ENCODE measurements around the gene SREK1. TPM values are rescaled to one million over a fixed set of nuclear protein-coding genes. Genes with fewer than 3 reads are reported as not detected.

SREK1 gene
- total RNA-seq, 1 donor from 2014 or later, result 65.9 TPM

GRCh38 chr5:66149950-66150349 is 5.8 kb downstream of the SREK1 start:
- ATAC-seq (no peak), DNase-seq (no peak)
- Histone ChIP-seq H3K36me3 (no peaks in the 10 kb centered on the region), H3K9me3 (no peaks in the 10 kb centered on the region), H3K27me3 (no peaks in the 10 kb centered on the region), H3K4me1 (peaks cover 27% of the 10 kb centered on the region), H3K27ac (no peak overlapping the region), H3K4me3 (no peak overlapping the region)
- TF ChIP-seq, protein P1, sequence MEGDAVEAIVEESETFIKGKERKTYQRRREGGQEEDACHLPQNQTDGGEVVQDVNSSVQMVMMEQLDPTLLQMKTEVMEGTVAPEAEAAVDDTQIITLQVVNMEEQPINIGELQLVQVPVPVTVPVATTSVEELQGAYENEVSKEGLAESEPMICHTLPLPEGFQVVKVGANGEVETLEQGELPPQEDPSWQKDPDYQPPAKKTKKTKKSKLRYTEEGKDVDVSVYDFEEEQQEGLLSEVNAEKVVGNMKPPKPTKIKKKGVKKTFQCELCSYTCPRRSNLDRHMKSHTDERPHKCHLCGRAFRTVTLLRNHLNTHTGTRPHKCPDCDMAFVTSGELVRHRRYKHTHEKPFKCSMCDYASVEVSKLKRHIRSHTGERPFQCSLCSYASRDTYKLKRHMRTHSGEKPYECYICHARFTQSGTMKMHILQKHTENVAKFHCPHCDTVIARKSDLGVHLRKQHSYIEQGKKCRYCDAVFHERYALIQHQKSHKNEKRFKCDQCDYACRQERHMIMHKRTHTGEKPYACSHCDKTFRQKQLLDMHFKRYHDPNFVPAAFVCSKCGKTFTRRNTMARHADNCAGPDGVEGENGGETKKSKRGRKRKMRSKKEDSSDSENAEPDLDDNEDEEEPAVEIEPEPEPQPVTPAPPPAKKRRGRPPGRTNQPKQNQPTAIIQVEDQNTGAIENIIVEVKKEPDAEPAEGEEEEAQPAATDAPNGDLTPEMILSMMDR (IDR thresholded peaks at IDR 0.05), result no peak
- intact Hi-C loops (cut with DNase I), result no loop called here

GRCh38 chr5:66151030-66151429 is 6.9 kb downstream of the SREK1 start:
- ATAC-seq (no peak), DNase-seq (no peak)
- Histone ChIP-seq H3K4me1 (peaks cover 21% of the 10 kb centered on the region), H3K27ac (no peak overlapping the region), H3K4me3 (no peak overlapping the region), H3K36me3 (no peaks in the 10 kb centered on the region), H3K9me3 (no peaks in the 10 kb centered on the region), H3K27me3 (no peaks in the 10 kb centered on the region)
- TF ChIP-seq, protein P1 (IDR thresholded peaks at IDR 0.05), result no peak
- intact Hi-C loops (cut with DNase I), result no loop called here

- no peaks in the 10 kb centered on the region for H3K27me3 ChIP-seq
- H3K9me3 ChIP-seq, result no peaks in the 10 kb centered on the region
- H3K36me3 ChIP-seq, result no peaks in the 10 kb centered on the region
- DNase-seq, result no peak
- TF ChIP-seq, protein P1 (IDR thresholded peaks at IDR 0.05), result no peak
- no peak overlapping the region for H3K27ac ChIP-seq
- H3K4me1 ChIP-seq, result peaks cover 17% of the 10 kb centered on the region
- no peak for ATAC-seq
- H3K4me3 ChIP-seq, result no peak overlapping the region
- intact Hi-C loops (cut with DNase I), result no loop called here
Measured at GRCh38 chr5:66151491-66151890, 7.4 kb downstream of the SREK1 start.

DNA sequence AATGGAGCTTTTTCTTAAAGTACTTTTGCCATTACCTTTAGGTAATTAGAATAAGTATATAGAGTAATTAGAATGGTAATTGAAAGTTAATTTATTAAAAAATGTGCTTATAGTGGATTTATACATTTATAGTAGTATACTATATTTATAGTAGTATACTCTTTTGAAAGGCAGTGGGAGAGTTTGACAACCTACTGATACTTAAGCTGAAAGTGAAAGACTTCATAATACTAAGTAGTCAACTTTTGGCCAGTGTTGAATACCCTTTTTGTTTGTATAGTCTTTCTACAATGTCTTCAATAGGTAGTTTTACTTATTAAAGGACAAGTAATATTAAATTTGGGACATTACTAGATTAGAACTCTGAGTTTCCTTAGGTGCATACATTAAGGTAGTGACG is 12.9 kb downstream of the SREK1 start:
- Histone ChIP-seq H3K4me1 (no peaks in the 10 kb centered on the region), H3K27me3 (no peaks in the 10 kb centered on the region), H3K36me3 (peaks cover 34% of the 10 kb centered on the region), H3K27ac (no peak overlapping the region), H3K9me3 (no peaks in the 10 kb centered on the region), H3K4me3 (no peak overlapping the region)
- ATAC-seq, result no peak
- intact Hi-C loops (cut with DNase I), result no loop called here
- TF ChIP-seq, protein P1 (IDR thresholded peaks at IDR 0.05), result no peak
- no peak for DNase-seq

DNA sequence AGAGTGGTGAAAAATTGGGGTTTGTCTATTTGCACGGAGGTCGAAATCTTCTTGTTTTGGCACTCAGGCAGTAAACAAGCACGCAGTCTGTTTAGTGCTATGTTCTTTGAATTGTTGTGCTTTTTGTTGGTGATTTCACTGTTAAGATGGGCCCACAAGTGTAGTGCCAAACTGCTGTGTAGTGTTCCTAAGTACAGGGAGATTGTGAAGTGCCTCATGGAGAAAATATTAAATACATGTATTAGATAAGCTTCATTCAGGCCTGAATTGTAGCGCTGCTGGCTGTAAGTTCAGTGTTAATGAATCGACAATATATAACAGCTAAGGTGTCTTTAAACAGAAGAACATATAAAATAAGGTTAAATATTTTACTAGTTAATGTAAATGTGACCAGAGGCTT is 17.3 kb downstream of the SREK1 start:
- DNase-seq (no peak), ATAC-seq (no peak)
- Histone ChIP-seq H3K27me3 (no peaks in the 10 kb centered on the region), H3K4me1 (no peaks in the 10 kb centered on the region), H3K36me3 (peaks cover 77% of the 10 kb centered on the region), H3K4me3 (no peak overlapping the region), H3K9me3 (no peaks in the 10 kb centered on the region), H3K27ac (no peak overlapping the region)
- TF ChIP-seq, protein P1 (IDR thresholded peaks at IDR 0.05), result no peak
- intact Hi-C loops (cut with DNase I), result no loop called here
